Mammary epithelial cell (primary cell): ENCODE results near the gene MEX3B.

ENCODE experiments used
- CTCF ChIP-seq, 2 donors: IDR thresholded peaks in 1 of 2; conservative IDR thresholded peaks in 1 of 2; 2 replicates each; pipeline ENCODE4 v1.5.1; 2011 to 2012; ENCODE audit warnings: inconsistent platforms in 2 of 2, low read length in 2 of 2, mild to moderate bottlenecking in 2 of 2, control low read depth in 1 of 2, low read depth in 1 of 2; ENCODE audit not compliant: insufficient read depth in 1 of 2; ENCODE audit errors: extremely low read depth in 1 of 2
- EZH2 ChIP-seq: IDR thresholded peaks from 2 replicates; pipeline ENCODE4 v1.6.1; 2012; ENCODE audit warnings: low read length, inconsistent platforms, borderline replicate concordance

- TF ChIP-seq CTCF (conservative IDR thresholded peaks at IDR 0.05 in 1 of 2, IDR thresholded peaks at IDR 0.05 in 1 of 2; ENCODE audit: extremely low read depth in 1 of 2, insufficient read depth in 1 of 2, low read depth in 1 of 2, low read length in 2 of 2): no peak
- no peak for TF ChIP-seq EZH2
Measured at GRCh38 chr15:82093325-82093724, 47.5 kb upstream of the MEX3B start.
